Measurements from ENCODE around the gene ACTG2.
"Not testable (repeated sequence)": the region's sequence is repeated elsewhere in the genome, so short reads cannot be mapped to it uniquely, and the experiment has no call there.

The ACTG2 gene

GRCh38 chr2:73931531-73932500 lies 39.0 kb downstream of the ACTG2 start:
- in situ Hi-C loops (cut with HindIII; ENCODE audit: low sequenced_read_pairs) = no loop called here

- in situ Hi-C loops (cut with HindIII; ENCODE audit: low sequenced_read_pairs) = no loop called here
Observed at GRCh38 chr2:73933194-73933593, 40.4 kb downstream of the ACTG2 start.

- in situ Hi-C loops (cut with HindIII; ENCODE audit: low sequenced_read_pairs) = no loop called here
Observed at GRCh38 chr2:73935641-73936040, 42.8 kb downstream of the ACTG2 start.

- in situ Hi-C loops (cut with HindIII; ENCODE audit: low sequenced_read_pairs) = no loop called here
Observed at GRCh38 chr2:73937103-73937885, 44.5 kb downstream of the ACTG2 start.

GRCh38 chr2:73937899-73938298 lies 45.1 kb downstream of the ACTG2 start:
- in situ Hi-C loops (cut with HindIII; ENCODE audit: low sequenced_read_pairs) = no loop called here

GRCh38 chr2:73938718-73939352 lies 46.0 kb downstream of the ACTG2 start:
- in situ Hi-C loops (cut with HindIII; ENCODE audit: low sequenced_read_pairs) = no loop called here

- in situ Hi-C loops (cut with HindIII; ENCODE audit: low sequenced_read_pairs) = no loop called here
Observed at GRCh38 chr2:73939419-73939818, 46.6 kb downstream of the ACTG2 start.

GRCh38 chr2:73940066-73940465 lies 47.3 kb downstream of the ACTG2 start:
- in situ Hi-C loops (cut with HindIII; ENCODE audit: low sequenced_read_pairs) = not testable (repeated sequence)

- in situ Hi-C loops (cut with HindIII; ENCODE audit: low sequenced_read_pairs) = no loop called here
Observed at GRCh38 chr2:73942664-73943063, 49.9 kb downstream of the ACTG2 start.

- in situ Hi-C loops (cut with HindIII; ENCODE audit: low sequenced_read_pairs) = no loop called here
Observed at GRCh38 chr2:73944714-73945113, 51.9 kb downstream of the ACTG2 start.

GRCh38 chr2:73946215-73946614 lies 53.4 kb downstream of the ACTG2 start:
- in situ Hi-C loops (cut with HindIII; ENCODE audit: low sequenced_read_pairs) = no loop called here

- in situ Hi-C loops (cut with HindIII; ENCODE audit: low sequenced_read_pairs) = no loop called here
Observed at GRCh38 chr2:73946666-73947065, 53.9 kb downstream of the ACTG2 start.

GRCh38 chr2:73947412-73948018 lies 54.7 kb downstream of the ACTG2 start:
- in situ Hi-C loops (cut with HindIII; ENCODE audit: low sequenced_read_pairs) = no loop called here

- in situ Hi-C loops (cut with HindIII; ENCODE audit: low sequenced_read_pairs) = no loop called here
Observed at GRCh38 chr2:73949802-73950201, 57.0 kb downstream of the ACTG2 start.

GRCh38 chr2:73952499-73953446 lies 60.0 kb downstream of the ACTG2 start:
- in situ Hi-C loops (cut with HindIII; ENCODE audit: low sequenced_read_pairs) = no loop called here

- in situ Hi-C loops (cut with HindIII; ENCODE audit: low sequenced_read_pairs) = no loop called here
Observed at GRCh38 chr2:73956218-73956865, 63.5 kb downstream of the ACTG2 start.

GRCh38 chr2:73961274-73961673 lies 68.5 kb downstream of the ACTG2 start:
- in situ Hi-C loops (cut with HindIII; ENCODE audit: low sequenced_read_pairs) = no loop called here

GRCh38 chr2:73961823-73962615 lies 69.2 kb downstream of the ACTG2 start:
- in situ Hi-C loops (cut with HindIII; ENCODE audit: low sequenced_read_pairs) = no loop called here

- in situ Hi-C loops (cut with HindIII; ENCODE audit: low sequenced_read_pairs) = no loop called here
Observed at GRCh38 chr2:73962798-73963197, 70.0 kb downstream of the ACTG2 start.
